ENCODE measurements around the gene ARHGEF28.

ARHGEF28 gene

DNA sequence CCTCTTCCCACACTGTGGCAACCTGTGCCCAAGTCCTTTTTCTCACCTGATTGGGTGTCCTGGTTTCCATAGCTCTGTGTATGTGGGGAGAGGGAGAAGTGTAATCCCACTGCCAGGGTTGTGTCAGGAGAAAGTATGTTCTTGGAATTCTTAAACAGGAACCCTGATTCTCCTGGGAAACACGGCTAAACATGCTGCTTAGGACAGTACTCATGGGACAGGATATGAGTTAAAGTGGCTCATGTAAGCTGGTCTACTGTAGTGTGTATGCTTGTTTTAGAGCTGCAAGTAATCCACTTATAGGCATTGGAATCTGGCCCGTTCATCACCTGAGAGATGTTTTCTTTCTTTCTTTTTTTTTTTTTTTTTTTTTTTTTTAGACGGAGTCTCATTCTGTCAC, 23.9 kb downstream of the ARHGEF28 start:
- Histone ChIP-seq H3K4me3 (no peak overlapping the region), H3K27ac (no peak overlapping the region)

DNA sequence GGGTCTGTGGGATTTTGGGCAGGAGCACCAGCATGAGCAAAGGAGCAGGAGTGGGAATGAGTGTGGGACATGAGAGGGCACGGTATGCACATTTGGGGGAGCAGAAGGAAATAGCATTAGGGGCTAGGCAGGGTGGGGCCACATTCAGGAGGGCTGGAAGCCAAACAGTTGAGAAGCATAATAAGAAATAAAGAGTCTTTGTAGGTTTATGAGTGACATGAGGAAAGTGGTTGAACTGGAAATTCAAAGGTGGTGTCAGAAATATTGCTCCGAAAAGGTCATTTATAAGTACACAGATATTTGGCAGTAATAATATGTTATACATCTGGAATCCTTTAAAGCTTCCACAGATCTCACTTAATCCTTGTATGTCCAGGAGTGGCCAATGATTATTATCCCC, 26.4 kb downstream of the ARHGEF28 start:
- no peak overlapping the region for H3K4me3 ChIP-seq
- H3K27ac ChIP-seq, result peak overlapping the region in 2 of 21 experiments; percentile 34 to 39

DNA sequence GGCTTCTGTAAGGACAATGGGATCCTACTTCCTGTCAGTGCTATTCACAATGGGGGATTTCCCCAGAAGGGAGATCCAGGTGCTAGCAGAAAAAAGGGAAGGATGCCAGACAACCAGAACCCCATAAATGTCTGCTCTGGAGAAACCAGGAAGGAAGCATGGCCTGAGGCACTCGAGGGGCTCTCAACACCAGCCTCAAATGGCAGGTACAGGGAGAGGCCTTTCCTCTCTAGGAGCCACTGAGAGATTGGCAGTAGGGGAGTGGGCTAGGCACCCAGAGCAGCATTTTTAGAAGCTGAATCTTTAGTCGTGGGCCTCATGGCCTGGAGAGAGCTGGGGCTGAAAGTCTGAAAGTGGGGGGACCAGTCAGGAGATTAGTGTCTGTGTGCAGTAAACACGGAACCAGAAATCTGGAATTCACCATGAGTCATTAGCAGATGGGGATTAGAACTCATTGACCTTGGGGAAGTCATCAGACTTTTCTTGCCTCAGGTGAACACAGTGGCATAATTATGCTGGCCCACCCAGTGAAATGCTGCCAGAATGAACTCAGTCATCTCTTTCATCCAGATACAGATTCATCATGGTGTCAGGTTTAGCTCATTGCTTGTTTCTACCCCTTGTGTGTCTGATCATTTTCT, 28.3 kb downstream of the ARHGEF28 start:
- Histone ChIP-seq H3K4me3 (no peak overlapping the region), H3K27ac (peak overlapping the region in 18 of 21 experiments; percentile 4 to 84 (median 66))

DNA sequence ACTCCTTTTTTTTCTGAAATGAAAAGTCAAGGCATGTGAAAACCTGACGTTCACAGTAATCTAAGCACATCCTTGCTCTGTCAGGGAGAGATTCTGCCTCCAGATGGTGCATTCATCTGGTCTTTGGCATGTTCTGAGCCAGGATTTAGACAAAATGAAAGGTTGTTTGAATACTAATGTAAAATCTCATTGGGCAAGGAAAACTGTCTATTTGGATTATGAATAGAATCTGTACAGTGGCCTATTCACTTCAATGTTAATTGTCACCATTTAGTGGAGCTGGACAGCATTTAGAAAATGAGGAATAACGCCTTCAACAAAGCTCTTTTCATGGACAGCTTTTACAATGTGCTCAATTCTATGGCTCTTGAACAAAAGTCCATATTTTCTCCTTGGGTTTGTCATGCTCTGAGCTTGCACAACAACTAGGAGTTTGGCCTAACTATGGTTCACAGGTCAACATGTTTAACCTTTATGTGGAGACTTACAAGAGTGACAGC, 28.9 kb downstream of the ARHGEF28 start:
- peak overlapping the region in 13 of 21 experiments; percentile 4 to 80 (median 50) for H3K27ac ChIP-seq
- H3K4me3 ChIP-seq, result no peak overlapping the region

DNA sequence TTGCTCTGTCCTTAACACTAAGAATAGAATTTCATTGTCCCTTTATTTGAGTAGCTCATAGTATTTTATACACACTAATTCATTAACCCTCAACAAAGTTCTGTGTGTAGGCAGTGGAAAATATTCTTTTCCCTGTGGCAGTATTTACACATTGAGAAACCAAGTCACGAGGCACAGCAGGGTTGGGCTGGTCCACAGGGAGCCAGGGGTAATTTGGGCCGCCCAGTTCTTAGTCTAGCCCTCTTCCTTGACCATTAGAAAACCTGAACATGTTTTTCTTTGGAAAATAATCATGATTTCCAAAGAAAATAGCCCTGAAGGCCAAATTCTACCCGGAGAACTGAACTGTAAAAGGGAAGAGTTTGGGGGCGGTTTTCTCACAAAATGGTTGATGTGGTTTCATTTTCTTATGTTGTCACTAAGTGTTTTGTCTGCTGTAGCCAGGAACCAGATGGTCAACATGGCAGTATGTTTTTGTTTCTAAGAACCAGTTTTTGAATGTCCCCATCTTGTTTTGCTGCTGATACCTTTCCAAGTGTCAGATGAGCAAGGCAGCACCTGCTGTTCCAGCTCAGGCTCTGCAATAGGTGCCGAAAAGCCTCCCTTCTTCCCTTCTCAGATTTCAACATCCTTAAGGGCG, 29.6 kb downstream of the ARHGEF28 start:
- Histone ChIP-seq H3K27ac (peak overlapping the region in 9 of 21 experiments; percentile 4 to 80 (median 50)), H3K4me3 (no peak overlapping the region)

DNA sequence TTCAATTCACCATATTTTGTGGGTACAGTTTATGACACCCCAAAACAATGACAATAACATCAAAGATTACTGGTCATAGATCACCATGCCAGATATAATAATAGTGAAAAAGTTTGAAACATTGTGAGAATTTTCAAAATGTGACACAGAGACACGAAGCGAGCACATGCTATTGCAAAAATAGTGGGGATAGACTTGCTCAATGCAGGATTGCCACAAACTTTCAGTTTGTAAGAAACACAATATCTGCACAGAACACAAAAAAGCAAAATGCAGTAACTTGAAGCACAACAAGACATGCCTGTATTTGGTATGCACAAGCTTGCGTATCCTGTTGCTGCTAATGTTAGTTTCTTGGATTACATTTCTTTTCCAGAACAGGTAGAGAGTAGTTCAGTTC, 35.8 kb downstream of the ARHGEF28 start:
- Histone ChIP-seq H3K27ac (no peak overlapping the region), H3K4me3 (no peak overlapping the region)

DNA sequence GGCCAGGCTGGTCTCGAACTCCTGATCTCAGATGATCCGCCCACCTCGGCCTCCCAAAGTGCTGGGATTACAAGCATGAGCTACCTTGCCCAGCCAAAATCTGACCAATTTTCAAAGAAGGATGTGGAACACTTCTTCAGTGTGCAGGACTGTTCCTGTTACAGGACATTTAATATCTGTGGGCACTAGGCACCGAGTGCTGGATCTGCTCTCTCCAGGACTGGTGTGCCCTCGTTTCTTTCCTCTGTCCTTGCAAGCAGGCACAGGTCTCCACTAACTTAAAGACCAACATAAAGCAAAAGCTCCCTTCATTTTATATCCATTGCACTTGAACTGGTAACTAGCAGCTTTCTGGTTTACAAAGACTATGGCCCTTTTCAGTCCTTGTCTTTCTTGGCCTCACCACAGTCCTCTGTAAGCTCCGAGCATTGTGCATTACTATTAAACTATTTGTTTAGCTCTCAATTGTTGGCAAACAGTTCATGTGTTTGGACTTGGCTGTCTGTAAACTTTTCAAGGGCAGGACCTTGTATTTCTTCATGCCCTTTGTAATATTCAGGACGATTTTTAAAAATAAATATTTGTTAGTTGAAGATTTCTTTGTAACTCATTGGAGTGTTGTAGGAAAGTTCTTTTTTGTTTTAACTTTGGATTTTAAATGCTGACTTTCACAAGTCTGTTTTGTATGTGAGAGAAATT, 37.3 kb downstream of the ARHGEF28 start:
- Histone ChIP-seq H3K4me3 (no peak overlapping the region), H3K27ac (no peak overlapping the region)

DNA sequence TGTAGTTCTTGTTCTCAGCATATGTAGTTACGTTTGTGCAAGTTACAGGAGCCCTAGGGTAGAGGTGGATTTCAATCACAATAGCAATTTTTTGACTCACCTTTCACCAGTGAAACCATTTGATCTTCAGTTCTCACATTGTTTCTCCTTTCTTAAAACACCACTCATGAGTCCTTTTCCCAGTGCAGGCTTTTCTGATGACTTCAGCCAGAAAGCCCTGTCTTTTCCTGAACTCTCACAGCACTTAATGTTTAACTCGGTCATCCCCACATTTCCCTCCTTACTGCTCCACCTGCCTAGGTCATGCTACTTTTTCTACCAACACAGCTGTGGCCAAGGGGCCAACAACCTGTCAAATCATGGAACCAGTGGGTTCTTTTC, 37.9 kb downstream of the ARHGEF28 start:
- no peak overlapping the region for H3K27ac ChIP-seq
- H3K4me3 ChIP-seq, result no peak overlapping the region

DNA sequence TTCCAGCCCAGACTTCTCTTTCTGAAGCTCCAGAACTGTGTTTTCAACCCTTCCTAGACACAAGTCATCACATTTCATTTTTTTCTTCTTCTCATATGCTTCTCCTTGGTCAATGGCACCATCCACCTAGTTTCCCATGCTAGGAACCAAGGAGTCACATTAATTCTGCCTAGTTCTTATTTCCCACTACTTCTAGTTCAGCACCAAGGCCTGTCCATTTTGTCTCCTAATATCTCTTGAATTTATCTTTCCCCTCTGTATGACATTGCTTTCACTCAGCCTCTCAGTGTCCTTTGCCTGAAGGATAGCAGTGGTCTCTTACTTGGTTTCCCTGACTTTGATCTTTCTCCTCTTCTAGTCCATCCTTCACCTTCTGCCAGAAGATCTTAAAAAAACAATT, 38.8 kb downstream of the ARHGEF28 start:
- Histone ChIP-seq H3K4me3 (no peak overlapping the region), H3K27ac (no peak overlapping the region)

DNA sequence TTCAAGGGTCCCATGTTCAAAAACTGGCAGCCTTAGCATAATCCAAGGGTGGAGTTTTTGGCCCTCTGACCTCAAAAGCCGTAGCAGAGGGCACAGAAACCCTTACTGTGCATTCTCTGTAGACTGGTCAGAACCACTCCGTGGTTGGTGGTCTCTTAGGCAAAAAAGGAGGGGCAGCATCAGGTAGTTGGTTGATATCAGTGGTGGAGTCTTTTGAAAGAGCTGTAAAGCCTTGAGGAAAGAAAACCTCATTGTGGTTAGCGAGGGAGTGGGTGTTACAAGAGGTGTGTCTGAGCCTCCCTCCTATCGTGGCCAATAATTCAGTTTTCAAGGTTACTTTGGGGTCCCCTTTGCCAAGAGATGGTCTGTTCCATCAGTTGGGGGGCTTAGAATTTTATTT, 40.9 kb downstream of the ARHGEF28 start:
- no peak overlapping the region for H3K4me3 ChIP-seq
- no peak overlapping the region for H3K27ac ChIP-seq

DNA sequence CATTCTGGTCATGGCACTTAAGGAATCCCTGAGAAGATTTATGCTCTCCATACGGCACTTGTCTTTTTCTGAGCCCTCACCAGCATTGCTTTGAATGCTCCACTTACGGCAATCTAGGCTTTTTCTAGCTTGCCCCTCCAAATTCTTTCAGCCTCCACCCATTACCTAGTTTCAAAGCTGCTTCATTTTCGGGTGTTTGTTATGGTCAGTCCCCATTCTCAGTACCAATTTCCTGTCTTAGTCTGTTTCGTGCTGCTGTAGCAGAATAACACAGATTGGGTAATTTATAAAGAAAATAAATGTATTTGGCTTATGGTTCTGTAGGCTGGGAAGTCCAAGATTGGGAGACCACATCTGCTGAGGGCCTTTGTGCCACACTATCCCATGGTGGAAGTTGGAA, 42.0 kb downstream of the ARHGEF28 start:
- Histone ChIP-seq H3K27ac (no peak overlapping the region), H3K4me3 (no peak overlapping the region)

DNA sequence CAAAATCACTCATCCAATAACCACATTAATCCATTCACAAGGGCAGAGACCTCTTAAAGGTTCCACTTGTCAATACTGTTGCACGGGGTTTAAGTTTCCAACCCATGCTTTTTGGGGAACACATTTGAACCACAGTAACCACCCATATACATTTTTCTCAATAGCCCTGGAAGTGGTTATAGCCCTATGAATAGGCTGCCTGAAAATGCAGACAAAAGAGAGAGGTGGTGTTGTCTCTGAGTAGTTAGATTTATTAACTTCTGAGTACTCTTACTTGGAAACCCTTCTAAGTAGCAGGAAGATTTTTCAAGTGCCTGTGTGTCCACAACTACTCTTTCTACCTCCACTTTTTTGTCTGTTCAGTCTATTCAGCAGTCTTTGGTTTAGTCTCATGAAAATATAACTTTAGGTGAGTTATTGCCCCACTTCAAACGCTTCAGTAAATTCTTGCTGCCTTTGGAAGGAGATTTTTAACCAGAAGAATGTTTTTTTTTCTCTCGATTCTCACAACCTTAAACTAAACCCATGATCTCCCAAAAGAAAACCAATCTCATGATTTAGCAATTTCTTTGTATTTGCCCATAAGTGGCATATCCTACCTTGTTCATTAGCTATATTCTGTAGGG, 42.6 kb downstream of the ARHGEF28 start:
- Histone ChIP-seq H3K27ac (no peak overlapping the region), H3K4me3 (no peak overlapping the region)

DNA sequence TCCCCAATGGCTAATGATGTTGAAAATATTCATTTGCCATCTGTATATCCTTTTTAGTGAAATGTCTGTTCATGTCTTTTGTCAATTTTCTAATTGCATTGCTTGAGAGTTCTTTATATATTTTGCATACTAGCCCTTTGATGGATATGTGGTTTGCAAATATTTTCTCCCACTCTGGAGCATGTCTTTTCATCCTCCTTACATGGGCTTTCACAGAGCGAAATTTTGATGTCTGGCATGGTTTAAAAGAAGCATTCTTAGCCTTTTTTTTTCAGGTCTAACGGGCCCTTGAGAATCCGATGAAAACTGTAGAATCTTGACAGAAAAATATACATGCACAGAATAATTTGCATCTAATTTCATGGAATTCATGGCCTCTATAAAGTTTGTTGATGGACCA, 44.7 kb downstream of the ARHGEF28 start:
- no peak overlapping the region for H3K27ac ChIP-seq
- no peak overlapping the region for H3K4me3 ChIP-seq

DNA sequence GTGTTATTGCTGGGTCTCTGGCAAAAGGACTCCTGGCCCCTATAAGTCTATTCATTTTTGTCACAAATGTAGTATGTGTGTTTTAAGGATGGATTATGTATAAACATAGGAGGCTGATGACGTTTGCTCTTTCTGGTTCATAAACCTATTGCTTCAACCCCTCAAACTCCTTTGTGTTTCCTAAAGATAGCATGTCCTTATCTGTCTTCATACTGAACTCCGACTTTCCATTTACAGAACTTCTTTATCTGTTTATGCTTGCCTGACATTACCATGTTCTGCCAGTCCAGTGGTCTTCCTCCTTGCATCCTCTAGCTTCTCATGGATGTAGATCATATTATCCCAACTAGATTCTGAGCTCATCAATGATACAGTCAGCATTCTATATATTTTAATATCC, 46.1 kb downstream of the ARHGEF28 start:
- H3K27ac ChIP-seq, result peak overlapping the region in 1 of 21 experiments; percentile 8
- H3K4me3 ChIP-seq, result no peak overlapping the region

DNA sequence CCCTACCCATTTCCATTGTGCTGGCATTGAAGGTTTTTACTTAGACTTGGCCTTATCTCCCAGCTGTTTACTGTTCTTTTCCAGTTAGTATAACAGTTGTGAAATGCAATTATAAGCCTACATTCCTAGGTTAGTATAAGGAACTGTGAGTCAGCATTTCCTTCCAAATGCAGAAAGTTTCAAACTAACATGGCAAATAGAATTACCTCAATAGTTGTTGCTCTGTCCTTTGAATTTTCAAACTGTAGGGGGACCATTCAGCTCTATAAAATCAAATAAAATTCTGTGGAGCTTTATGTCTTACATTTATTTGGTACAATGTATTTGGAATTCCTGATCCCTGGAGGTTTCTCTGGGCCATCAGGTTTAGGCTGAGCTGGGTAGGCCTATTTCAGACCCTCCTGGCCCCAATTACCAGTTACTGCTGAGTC, 47.2 kb downstream of the ARHGEF28 start:
- Histone ChIP-seq H3K27ac (peak overlapping the region in 2 of 21 experiments; percentile 8 to 47), H3K4me3 (no peak overlapping the region)

DNA sequence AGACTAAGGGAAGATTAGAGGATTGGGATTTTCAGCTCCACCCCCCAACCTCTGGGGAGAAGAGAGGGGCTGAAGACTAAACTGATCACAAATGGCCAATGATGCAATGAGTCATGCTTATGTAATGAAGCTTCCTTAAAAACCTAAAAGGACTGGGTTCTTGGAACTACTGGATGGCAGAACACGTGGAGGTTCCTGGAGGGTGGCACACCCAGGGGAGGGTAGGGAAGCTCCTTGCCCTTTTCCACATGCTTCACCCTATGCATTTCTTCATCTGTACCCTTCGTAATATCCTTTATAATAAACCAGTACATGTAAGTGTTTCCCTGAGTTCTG, 48.6 kb downstream of the ARHGEF28 start:
- Histone ChIP-seq H3K27ac (peak overlapping the region in 2 of 21 experiments; percentile 4 to 17), H3K4me3 (no peak overlapping the region)

DNA sequence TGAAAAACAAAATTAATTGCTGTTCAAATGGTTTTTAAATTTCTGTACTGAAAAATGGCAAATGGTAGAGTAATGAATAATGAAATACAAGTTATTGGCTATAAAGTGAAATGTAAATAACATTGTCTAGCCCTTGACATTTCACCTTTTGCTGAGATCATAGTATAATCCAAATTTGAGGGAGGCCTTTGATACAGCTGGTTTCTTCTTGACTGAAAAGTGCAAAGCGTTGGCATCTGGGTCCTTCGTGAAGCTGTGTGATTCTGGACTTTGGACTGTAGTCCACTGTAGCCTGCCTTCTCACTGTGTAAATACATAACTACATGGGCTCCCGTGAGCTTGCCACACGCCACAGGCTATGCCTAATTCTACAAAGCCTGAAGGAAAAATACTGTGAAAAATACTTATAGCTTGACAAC, 52.3 kb downstream of the ARHGEF28 start:
- H3K4me3 ChIP-seq, result no peak overlapping the region
- H3K27ac ChIP-seq, result no peak overlapping the region

DNA sequence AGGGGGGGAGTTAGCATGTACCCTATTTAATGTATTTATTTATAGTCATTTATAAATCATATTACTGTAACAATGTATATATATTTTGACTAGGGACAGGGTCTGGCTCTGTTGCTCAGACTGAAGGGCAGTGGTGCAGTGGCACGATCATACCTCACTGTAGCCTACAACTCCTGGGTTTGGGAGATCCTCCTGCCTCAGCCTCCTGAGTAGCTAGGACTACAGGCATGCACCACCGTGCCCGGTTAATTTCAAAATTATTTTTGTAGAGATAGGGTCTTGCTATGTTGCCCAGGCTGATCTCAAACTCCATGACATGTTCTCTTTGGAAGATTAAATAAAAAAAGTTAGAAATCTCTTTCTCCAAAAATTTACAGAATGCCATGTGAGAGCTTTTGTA, 52.8 kb downstream of the ARHGEF28 start:
- Histone ChIP-seq H3K27ac (no peak overlapping the region), H3K4me3 (no peak overlapping the region)

DNA sequence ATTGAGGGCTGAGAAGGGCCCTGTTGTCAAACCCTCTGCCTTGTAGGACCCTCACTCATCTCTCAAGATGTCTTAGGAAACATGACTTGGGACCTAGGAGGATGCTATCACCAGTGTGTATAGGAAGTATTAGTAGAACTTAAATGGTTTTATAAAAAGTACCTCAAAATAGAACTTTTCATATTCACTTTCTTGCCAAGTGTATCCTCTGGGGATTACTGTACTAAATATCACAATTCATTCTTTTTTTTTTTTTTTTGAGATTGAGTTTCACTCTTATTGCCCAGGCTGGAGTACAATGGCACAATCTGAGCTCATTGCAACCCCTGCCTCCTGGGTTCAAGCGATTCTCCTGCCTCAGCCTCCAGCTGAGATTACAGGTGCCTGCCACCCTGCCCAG, 56.2 kb downstream of the ARHGEF28 start:
- H3K27ac ChIP-seq, result no peak overlapping the region
- no peak overlapping the region for H3K4me3 ChIP-seq

DNA sequence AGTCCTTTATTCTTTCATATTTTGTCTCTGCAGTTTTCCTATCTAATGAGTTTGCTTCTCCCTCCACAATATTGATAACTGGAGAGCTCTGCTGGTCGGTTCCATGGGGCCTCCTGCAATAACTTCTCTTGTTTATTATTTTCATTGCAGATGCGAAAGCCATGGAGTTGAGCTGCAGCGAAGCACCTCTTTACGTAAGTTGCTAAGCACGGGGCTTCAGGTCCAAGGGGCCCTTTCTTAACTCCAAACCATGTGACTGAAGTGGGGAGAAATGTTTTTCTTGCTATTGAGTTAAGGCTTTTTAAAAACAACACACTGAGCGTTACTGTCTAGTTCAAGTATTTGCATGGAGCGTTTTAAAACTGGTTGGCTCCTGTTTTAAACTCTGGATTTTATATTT, 58.7 kb downstream of the ARHGEF28 start:
- no peak overlapping the region for H3K27ac ChIP-seq
- no peak overlapping the region for H3K4me3 ChIP-seq

DNA sequence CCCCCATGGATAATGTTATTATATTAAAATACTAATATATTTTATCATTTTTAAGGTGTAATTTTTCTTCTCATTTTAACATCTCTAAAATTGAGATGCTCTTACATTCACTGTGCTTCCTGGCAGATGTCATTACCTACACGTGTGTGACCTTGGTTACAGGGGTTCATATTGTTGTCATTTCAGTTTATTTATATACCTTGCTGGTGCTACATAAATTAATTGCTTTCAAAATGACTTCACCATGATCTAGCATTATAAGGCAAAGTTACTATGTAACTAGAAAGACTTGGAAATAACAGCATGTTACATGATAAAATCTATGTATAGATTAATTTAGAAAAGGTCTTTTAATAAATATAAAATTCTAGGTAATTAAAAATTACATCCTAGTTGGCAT, 60.9 kb downstream of the ARHGEF28 start:
- H3K4me3 ChIP-seq, result no peak overlapping the region

More for the DNA sequence above, 60.9 kb downstream of the ARHGEF28 start:
- no peak overlapping the region for H3K27ac ChIP-seq

Data from skin epidermis (tissue), 12 donors.